Inflammatory macrophage treated with lipopolysaccharide for 4 hours (primary cell): ENCODE results near the gene SLC20A1.
"Not testable (repeated sequence)": the region's sequence is repeated elsewhere in the genome, so short reads cannot be mapped to it uniquely, and the experiment has no call there.

ENCODE experiments used
- DNase-seq: peaks from one replicate; pipeline ENCODE4 v3.0.0-alpha.2; 2020

The SLC20A1 gene

GRCh38 chr2:112648081-112648480 lies 2.3 kb downstream of the SLC20A1 start:
- no peak for DNase-seq

- no peak for DNase-seq
Observed at GRCh38 chr2:112656679-112657078, 10.9 kb downstream of the SLC20A1 start.

GRCh38 chr2:112658301-112658700 lies 12.6 kb downstream of the SLC20A1 start:
- DNase-seq: no peak

- no peak for DNase-seq
Observed at GRCh38 chr2:112658839-112659667, 13.3 kb downstream of the SLC20A1 start.

GRCh38 chr2:112660138-112660537 lies 14.4 kb downstream of the SLC20A1 start:
- no peak for DNase-seq

GRCh38 chr2:112661656-112662305 lies 16.0 kb downstream of the SLC20A1 start:
- DNase-seq: no peak

GRCh38 chr2:112662704-112663103 lies 17.0 kb downstream of the SLC20A1 start:
- DNase-seq: no peak

- no peak for DNase-seq
Observed at GRCh38 chr2:112664689-112665088, 18.9 kb downstream of the SLC20A1 start.

- no peak for DNase-seq
Observed at GRCh38 chr2:112665113-112665780, 19.5 kb downstream of the SLC20A1 start.

GRCh38 chr2:112666761-112667122 lies 21.0 kb downstream of the SLC20A1 start:
- DNase-seq: no peak

GRCh38 chr2:112667540-112667939 lies 21.8 kb downstream of the SLC20A1 start:
- DNase-seq: not testable (repeated sequence)

GRCh38 chr2:112669667-112670066 lies 23.9 kb downstream of the SLC20A1 start:
- DNase-seq: no peak

GRCh38 chr2:112670252-112671022 lies 24.7 kb downstream of the SLC20A1 start:
- no peak for DNase-seq

- DNase-seq: no peak
Observed at GRCh38 chr2:112671801-112672200, 26.1 kb downstream of the SLC20A1 start.

- DNase-seq: no peak
Observed at GRCh38 chr2:112673008-112673407, 27.3 kb downstream of the SLC20A1 start.

- peak; percentile 91 for DNase-seq
Observed at GRCh38 chr2:112674229-112674628, 28.5 kb downstream of the SLC20A1 start.

- DNase-seq: no peak
Observed at GRCh38 chr2:112679484-112679883, 33.7 kb downstream of the SLC20A1 start.

- no peak for DNase-seq
Observed at GRCh38 chr2:112680666-112681101, 34.9 kb downstream of the SLC20A1 start.

- DNase-seq: no peak
Observed at GRCh38 chr2:112682101-112682500, 36.4 kb downstream of the SLC20A1 start.

GRCh38 chr2:112683550-112684414 lies 38.0 kb downstream of the SLC20A1 start:
- no peak for DNase-seq

- no peak for DNase-seq
Observed at GRCh38 chr2:112684415-112684775, 38.7 kb downstream of the SLC20A1 start.

GRCh38 chr2:112685271-112685884 lies 39.6 kb downstream of the SLC20A1 start:
- DNase-seq: no peak
